Inflammatory macrophage treated with lipopolysaccharide for 4 hours (primary cell): ENCODE data around the gene HRC.
A peak's percentile ranks its signal among the peaks of the same experiment; 100 is the strongest.
"Not testable (repeated sequence)": the region's sequence is repeated elsewhere in the genome, so short reads cannot be mapped to it uniquely, and the experiment has no call there.

Experiments
- DNase-seq: peaks from one replicate; pipeline ENCODE4 v3.0.0-alpha.2; 2020

The HRC gene

DNA sequence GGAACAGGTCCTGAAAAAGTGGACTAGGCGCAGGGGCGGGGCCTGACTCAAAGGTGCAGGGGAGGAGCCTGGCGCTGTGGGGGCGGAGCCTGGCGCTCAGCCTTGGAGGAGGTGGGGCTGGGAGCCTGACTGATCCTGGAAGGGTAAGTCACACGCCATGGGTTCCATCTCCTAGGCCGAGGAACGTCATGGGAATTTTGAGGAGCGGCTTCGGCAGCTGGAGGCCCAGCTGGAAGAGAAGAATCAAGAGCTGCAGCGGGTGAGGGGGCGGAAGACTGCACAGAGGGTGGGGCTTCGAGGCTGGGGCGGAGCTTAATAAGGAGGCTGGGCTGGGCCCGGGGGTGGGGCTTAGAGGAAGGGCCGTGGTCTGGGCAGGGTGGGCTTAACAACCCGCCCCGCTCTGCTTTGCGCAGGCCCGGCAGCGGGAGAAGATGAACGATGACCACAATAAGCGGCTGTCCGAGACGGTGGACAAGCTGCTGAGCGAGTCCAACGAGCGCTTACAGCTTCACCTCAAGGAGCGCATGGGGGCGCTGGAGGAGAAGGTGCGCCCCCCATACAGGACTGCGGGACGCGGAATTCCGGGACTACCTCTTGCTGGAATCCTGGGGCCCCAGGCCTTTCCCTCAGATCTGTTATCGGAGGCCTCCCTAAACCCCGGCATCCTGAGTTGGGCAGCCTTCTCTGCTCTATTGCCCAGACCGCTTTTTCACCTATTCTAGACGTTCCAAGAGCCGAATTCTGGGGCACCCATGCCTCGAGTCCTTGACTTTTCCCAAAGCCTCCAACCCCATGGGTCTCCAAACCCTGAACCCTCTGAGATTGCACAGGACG lies 21.4 kb downstream of the HRC start:
- peak; percentile 34 for DNase-seq

DNA sequence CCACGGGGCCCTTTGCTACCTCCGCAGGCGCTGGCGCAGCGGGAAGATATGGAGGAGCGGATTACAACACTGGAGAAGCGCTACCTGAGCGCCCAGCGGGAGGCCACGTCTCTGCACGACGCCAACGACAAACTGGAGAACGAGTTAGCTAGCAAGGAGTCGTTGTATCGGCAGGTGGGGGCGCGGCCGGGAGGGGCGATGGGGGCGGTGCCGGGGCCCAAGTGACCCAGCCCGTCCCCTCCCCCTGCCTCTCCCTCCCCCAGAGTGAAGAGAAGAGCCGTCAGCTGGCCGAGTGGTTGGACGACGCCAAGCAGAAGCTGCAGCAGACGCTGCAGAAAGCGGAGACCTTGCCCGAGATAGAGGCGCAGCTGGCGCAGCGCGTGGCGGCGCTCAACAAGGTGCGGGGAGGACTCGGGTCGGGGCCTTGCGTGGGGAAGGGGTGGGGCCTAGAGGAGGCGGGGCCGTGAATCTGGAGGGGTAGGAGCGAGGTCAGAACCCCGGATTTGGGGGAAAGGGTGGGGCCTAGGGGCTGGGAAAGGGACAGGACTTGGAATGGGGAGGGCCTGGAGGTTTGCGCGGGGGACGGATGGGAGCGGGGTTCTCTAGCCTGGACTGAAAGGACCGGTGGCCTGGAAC lies 22.1 kb downstream of the HRC start:
- no peak for DNase-seq

DNA sequence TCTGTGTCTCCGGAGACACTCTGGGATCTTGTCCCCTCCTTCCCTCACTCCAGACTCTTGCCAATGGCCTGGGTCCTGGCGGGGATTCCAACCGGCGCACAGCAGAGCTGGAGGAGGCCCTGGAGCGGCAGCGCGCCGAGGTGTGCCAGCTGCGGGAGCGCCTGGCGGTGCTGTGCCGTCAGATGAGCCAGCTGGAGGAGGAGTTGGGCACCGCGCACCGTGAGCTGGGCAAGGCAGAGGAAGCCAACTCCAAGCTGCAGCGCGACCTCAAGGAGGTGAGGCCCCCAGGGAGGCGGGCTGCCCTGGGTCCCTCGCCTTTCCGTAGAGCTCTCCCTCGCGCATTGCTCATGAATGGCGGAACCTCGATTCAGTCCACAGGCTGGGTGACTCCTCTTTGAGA lies 24.9 kb downstream of the HRC start:
- no peak for DNase-seq

DNA sequence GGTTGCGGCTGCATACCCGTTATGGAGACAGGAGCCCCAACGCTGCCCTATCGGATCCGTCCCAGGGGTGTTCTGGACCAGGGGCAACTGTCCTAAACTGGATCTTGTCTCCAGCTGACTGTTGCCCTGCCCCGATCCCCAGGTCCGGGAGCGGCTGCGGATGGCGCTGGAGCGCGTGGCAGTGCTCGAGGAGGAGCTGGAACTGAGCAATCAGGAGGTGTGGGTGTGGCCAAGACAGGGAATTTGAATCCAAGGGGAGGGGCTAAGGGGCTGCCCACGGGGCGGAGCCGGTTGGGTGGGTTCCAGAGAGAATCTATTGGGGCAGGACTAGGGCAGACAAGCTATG lies 26.0 kb downstream of the HRC start:
- no peak for DNase-seq

DNA sequence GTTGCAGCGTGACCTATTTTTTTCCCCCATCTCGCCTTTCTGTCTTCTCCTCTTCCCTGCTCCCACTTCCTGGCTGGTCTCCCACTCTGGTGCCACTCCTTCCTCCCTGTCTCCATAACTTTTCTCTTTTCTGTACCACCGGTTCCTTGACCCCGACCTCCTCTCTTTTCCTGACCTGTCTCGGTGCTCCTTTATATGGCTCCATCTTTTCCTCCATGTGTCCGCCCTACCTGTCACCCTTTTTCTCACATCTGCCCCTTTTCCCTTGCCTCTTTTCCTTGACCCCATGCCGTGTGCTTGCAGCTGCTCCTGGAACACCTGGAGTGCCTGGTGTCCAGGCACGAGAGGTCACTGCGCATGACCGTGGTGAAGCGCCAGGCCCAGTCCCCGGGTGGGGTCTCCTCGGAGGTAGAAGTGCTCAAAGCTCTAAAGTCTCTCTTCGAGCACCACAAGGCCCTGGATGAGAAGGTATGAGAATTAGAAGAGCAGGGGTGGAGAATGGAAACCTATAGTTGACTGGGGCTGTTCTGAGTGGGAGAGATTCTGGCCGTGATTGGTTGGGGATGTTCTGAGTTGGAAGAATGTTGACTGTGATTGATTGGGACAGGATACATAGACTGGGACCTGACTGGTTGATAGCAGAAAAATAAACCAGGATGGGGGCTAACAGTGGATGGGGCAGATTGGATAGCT lies 26.5 kb downstream of the HRC start:
- no peak for DNase-seq

DNA sequence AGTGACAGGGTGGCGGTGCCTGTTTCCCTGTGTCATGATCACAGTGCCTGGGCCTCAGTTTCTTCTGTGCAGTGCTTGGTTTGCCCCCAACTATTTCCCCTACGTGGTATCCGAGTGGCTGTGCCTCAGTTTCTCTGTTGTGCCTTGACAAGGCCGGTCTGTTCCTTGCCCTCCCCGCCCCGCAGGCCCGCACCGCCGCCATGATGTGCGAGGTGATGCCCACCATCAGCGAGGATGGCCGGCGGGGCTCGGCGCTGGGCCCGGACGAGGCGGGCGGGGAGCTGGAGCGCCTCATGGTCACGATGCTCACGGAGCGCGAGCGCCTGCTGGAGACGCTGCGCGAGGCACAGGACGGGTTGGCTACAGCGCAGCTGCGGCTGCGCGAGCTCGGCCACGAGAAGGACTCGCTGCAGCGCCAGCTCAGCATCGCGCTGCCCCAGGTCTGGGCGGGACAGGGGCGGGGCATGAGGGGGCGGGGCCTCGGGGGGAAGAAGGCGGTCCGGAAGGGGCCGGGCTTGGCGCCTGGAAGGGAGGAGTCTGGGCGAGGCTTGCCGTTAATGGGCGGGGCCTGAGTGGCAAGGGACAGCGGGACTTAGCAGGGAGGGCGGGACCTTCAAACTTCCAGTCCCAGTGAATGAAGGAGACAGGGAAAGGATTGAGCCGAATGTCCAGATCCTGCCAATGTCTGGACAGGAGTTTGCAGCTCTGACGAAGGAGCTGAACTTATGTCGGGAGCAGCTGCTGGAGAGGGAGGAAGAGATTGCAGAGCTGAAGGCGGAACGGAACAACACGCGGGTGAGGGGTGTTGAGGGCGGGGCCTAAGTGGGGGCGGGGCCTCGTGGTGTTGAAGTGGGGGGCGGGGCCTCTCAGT lies 27.3 kb downstream of the HRC start:
- DNase-seq = peak; percentile 96

DNA sequence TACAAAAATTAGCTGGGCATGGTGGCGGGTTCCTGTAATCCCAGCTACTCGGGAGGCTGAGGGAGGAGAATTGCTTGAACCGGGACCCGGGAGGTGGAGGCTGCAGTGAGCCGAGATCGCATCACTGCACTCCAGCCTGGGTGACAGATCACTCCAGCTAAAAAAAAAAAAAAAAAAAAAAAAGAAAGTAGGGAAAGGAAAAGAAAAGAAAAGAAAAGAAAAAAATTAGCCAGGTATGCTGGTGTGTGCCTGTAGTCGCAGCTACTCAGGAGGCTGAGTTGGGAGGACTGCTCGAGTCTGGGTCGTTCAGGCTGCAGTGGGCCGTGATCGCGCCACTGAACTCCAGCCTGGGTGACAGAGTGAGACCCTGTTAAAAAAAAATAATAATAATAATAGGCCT lies 28.0 kb downstream of the HRC start:
- not testable (repeated sequence) for DNase-seq

DNA sequence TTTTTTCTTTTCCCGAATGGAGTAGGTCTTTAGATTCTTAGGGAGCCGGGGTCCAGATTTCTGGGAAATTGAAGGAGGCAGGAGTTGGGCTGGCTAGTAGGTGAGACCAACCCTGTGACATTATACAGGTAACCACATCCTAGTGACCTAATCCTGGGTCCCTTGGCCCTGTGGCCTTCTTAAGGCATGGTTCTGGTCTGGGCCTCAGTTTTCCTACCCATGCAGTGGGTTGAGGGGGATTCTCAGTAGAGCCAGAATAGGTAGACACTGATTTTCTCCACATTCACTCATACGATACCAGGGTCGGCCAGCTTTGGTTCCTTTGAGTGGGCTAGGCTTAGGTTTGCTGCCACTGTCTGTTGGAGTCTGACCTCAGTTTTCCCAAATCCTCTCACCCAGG lies 28.6 kb downstream of the HRC start:
- DNase-seq = no peak

DNA sequence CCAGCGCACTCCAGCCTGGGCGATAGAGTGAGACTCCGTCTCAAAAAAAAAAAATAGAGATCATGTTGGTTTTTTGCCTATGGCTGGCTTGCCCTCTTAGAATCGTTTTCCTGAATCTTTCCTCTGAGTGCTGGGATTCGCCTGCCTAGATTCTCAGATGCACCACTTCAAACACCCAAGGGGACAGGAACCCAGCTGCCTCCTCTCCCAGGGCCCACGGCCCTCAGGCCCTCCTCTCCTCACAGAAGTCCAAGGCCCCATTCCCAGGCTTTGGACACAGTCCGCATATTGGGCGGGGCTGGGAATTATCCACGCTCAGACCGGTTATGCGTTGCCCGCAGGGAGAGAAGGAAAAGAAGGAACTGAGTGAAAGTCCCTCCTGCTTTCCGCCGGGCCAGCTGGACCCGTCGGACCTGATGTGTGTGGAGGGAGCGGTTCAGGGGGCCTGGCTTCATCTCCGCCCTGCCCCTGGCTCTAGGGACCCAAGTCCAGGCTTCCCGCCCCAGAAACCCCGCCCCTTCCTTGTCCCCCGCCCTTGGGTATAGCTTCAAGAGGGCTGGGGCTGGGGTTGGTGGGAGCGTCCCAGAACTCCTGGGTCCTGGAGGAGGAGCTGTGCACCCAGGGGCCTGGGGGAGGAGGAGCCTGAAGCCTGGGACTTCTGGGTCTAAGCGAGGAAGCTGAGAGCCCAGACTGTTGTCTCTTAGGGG lies 30.0 kb downstream of the HRC start:
- no peak for DNase-seq

DNA sequence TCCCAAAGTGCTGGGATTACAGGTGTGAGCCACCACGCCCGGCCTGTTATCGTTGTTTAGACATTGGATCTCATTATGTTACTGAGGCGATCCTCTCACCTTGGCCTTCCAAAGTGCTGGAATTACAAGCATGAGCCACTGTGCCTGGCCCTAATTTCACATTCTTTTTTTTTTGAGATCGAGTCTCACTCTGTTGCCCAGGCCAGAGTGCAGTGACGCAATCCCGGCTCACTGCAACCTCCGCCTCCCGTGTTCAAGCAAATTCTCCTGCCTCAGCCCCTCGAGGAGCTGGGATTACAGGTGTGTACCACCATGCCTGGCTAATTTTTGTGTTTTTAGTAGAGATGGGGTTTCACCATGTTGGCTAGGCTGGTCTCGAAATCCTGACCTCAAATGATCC lies 31.9 kb downstream of the HRC start:
- not testable (repeated sequence) for DNase-seq

DNA sequence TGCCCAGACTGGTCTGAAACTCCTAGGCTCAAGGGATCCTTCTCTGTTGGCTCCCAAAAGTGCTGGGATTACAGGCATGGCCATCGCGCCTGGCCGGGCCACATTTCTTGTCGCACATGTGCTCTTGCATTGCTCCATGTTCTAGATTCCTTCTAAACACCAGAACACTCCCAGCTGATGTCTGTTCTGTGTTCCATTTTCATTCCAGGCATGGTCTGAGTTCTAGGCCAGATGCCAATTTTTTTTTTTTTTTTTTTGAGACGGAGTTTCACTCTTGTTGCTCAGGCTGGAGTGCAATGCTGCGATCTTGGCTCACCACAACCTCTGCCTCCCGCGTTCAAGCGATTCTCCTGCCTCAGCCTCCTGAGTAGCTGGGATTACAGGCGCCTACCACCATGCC lies 33.4 kb downstream of the HRC start:
- not testable (repeated sequence) for DNase-seq

DNA sequence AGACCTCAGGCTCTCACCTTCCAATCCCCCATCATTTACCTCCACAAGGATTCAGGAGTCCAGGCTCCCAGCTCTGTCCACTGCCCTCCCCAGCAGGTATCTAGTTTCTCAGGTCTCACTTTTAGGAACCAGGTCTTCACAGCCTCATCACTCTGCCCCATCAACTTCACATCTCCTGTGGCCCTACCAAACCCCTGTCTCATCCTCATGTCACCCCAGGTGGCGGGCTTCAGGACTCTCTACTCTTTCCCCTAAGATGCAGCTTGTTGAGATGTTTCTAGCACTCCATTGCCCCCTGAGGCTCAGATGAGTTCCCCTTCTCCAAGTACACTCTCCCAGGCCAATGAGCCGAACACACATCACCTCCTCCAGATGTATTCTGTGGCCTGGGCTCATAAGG lies 34.3 kb downstream of the HRC start:
- no peak for DNase-seq

DNA sequence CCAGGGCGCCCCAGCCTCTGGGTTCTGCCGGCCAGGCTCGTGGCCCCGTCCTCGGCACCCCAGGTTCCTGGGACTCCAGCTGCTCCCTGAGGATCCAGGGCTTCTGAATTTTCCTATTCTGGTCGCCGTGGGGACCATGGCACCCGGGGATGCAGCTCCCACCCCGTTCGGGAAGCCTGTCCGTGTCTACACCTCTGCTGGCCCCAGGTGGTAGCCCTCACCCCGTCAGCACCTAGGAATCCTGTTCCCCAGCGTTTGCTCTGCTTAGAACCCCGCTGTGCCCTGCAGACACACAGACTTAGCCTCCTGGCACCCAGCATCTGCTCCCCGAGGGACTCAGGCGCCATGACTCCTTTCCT lies 34.9 kb downstream of the HRC start:
- no peak for DNase-seq

DNA sequence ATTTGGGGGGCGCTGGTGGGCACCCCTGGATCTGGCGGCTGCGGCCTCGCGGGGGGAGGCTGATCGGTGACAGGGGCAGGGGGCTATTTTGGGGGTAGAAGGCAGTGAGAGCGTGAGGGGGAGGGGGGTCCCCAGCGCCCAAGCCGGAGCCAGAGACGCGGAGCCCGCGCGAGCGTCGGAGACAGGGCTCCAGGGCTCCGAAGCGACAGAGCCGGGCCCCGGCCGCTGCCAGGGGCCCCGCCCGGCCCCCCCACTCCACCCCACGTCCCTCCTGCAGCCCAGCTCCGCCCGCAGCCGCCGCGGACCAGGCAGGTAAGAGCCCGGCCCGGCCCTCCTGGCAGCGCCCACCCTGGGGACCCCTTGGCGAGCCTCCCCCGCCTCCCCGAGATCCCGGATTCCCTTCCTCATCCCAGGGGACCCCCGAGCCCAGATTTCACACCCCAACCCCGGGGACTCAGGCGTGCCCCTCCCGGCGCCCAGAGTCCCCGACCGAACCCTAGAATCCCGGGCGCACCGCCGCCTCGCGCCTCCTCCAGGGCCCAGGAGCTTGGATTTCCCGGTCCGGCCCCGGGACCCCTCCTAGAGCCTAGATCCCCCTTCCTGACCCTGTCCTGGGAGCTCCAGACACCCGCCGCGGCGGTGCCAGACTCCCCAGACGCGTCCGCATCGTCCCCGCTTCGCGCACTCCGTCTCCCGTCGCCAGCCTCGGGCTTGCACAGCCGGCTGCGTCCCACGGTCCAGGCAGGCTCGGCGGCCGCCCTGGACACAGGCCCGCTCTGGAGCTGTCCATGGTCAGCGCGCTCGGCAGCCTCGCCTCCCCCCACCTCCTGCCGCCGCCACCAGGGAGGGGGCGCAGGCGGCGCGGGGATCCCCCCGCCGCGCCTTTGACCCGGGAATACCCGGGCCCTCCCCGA lies 35.5 kb downstream of the HRC start, which contains the start of gene PPFIA3:
TSS of gene PPFIA3 (plus strand) at position 134 of the 914 bp plus-strand sequence. CDS start 8,330 bp downstream, outside the sequence.
- DNase-seq = peak; percentile 50

DNA sequence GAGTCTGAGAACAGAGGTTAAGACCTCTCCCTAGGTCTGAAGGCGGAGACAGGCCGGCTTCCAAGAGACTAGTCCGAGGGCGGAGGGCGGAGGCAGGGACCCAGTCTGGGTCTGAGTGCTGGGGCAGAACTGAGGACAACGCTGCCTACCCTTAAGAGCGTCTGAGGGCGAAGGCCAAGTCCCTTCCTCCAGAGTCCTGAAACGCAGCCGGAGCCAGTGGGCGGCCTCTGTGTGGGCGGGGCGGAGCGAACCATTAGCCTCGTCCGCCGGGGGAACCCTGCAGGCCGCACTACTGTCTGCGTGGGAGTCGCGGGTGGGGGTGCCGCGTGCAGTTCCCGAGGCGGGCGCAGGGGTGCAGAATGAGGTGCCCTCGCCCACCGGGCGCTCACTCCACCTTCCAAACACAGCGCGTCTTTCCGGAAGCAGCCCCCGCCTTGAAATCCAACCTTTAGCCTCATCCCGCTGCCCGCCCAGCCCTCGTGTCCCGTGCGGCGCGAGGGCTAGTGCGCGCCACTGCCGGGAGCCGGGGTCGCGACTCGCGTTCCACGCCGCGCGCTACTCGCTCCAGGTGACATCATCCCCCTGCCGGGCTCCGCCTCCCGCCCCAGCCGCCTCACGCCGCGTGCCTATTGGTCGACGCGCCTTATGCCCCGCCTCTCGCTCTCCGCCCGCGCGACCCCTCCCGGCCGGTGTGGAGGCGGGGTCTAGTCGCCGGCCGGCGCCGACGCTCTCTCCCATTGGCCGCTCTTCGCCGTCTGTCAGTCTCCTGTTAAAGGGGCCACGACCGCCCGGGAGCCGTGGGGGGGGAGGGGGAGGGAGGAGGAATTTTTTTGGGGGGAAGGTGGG lies 36.4 kb downstream of the HRC start, which contains the start of gene C19orf73:
TSS of gene C19orf73 (minus strand) at position 579 of the 846 bp plus-strand sequence. CDS start at position 458, 121 bp downstream.
- peak; percentile 94 for DNase-seq

DNA sequence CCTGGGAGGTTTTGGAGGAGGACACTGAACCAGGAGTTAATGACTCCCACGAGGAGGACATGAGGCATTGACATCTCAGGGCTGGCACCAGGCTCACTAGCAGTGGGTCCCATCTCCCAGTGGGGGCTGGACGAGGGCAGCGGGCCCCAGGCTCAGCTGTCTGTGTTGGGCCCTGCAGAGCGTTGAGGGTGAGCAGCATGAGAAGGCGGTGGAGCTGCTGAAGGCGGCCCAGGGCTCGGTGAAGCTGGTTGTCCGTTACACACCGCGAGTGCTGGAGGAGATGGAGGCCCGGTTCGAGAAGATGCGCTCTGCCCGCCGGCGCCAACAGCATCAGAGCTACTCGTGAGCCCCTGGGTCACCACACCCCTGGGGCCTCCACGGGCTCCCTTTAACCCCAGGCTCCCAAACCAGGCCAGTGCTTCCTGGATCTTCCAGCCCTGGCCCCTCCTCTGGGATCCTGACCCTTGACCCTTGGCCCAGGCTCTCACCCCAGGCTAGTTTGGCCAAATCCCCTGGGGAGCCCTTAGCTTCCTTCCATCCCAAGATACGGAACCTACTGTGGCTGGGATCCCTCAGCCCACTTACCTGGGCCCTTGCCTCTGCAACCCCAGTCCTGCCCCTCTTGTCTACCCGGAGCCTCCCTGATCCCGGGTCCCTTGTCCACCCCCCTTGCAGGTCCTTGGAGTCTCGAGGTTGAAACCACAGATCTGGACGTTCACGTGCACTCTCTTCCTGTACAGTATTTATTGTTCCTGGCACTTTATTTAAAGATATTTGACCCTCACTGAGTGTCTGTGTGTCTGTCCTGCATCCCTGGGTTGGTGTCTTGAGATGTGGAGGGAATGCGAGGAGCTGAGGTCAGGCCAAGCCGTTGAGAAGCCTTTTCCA lies 37.3 kb downstream of the HRC start:
- DNase-seq = no peak

DNA sequence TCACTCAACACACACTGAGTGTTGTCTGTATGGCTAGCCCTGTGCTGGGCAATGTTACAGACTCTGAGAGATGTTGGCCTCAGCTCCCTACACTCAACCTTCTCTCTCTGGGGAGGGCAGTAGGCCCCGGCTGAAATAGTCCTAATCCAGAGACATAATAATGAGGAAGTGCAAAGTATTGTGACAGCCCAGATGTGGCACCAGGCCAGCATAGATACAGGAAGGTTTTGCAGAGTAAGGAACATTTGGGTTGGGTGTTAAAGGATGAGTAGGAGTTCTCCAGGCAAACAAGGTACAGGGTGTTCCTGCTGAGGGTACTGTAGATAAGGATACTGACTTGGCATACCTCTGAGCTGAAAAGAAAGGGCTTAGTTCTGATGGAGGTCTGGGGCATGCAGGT lies 38.7 kb downstream of the HRC start:
- DNase-seq = peak; percentile 76

DNA sequence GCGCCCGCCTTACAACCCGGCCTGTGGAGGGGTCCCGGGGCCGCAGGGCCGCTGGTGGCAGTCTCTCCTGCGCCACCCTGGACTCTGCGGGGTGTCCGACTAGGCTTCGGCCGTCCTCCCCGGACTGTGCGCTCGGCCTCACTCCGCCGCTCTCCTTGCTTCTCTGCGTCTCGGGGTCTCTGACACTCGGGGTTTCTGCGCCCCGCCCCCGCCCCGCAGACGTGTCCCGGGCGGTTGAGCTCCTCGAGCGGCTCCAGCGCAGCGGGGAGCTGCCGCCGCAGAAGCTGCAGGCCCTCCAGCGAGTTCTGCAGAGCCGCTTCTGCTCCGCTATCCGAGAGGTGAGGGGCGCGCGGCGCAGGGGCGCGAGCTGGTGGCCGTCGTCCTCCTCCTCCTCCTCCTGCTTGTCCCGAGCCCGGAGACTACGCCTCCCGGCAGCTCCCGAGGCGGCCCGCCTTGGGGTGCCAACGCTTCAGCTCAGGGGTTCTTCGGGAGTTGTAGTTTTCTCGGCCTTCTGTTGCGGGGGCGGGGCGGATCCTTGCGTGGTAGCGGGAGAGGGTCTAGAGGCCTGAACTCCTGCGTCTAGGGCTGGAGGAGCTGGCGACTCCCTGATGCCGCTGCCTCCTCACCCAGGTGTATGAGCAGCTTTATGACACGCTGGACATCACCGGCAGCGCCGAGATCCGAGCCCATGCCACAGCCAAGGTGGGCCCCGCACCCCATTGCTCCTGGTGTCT lies 40.4 kb downstream of the HRC start:
- peak; percentile 35 for DNase-seq
